ENCODE results near the gene ZNF578. TPM values are rescaled to one million over a fixed set of nuclear protein-coding genes. Genes with fewer than 3 reads are reported as not detected.

Gene ZNF578
- total and polyA plus RNA-seq, 2 donors (not counting 3 experiments of a cell fraction or from before 2014, with no cell fraction given), result 0.46 to 1.00 TPM

DNA sequence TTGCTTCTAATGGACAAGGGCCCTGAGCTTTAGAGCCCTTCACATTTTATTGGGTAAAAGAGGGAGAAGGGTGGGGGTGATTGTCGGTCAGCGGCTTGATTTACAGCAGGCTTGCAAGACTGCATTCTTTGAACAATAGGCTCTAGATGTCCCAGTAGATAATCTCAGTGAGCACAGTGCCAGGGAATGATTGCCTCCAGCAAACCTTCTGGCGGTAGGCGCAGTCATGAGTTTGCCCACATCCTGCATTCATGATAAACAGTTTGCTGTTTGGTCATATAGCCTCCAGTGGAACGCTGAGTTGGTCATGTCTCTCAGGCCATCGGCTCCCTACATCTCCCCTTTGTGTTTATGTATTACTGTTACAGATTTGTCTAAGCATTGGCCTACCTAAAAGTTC is 43.1 kb upstream of the ZNF578 start:
- TF ChIP-seq EZH2 (IDR thresholded peaks at IDR 0.05; ENCODE audit: borderline replicate concordance, low read depth, low read length, severe bottlenecking) (no peak), GATA2 (IDR thresholded peaks at IDR 0.05; ENCODE audit: insufficient read depth, insufficient read length, low read depth, low read length) (no peak)
- FAIRE-seq (no peak), DNase-seq (ENCODE audit: low read depth, low spot score) (no peak)
- Histone ChIP-seq H3K4me2 (ENCODE audit: insufficient read depth, low read length) (no peak overlapping the region), H3K9me1 (replicated peaks; ENCODE audit: control insufficient read depth, extremely low read depth, insufficient read depth, low read length) (no peaks in the 10 kb centered on the region), H3K4me1 (ENCODE audit: control insufficient read depth, extremely low read depth, insufficient read depth, low read length) (no peaks in the 10 kb centered on the region), H3K27me3 (ENCODE audit: control insufficient read depth in 2 of 2, insufficient read depth in 2 of 2, low read length in 2 of 2) (no peaks in the 10 kb centered on the region), H3K79me2 (ENCODE audit: control insufficient read depth, insufficient read depth, low read length) (no peaks in the 10 kb centered on the region), H3K9me3 (replicated peaks; ENCODE audit: control insufficient read depth, insufficient read depth, low read length) (no peaks in the 10 kb centered on the region), H3K36me3 (ENCODE audit: control insufficient read depth in 2 of 2, extremely low read depth in 1 of 2, insufficient read depth in 2 of 2, low read length in 2 of 2) (no peaks in the 10 kb centered on the region), H3K4me3 (replicated peaks in 1 of 3; ENCODE audit: insufficient read depth in 1 of 3, low read depth in 1 of 3, low read length in 3 of 3) (no peak overlapping the region), H2AFZ (ENCODE audit: low read depth, low read length) (no peak overlapping the region), H3K27ac (ENCODE audit: insufficient read depth, low read depth, low read length) (no peak overlapping the region), H3K9ac (replicated peaks; ENCODE audit: extremely low read depth, insufficient read depth, low read length) (no peak overlapping the region), H4K20me1 (replicated peaks; ENCODE audit: control insufficient read depth, extremely low read depth, insufficient read depth, low read length) (no peaks in the 10 kb centered on the region)
- BruUV-seq (replicated peaks), result no TSS peak
- dilution Hi-C loops (cut with MboI; ENCODE audit: extremely low pct_ligation_motif_present, low sequenced_read_pairs), result no loop called here
- ChIA-PET CTCF (no interaction called here), POLR2A (no interaction called here)
- intact Hi-C loops (cut with micrococcal nuclease), result no loop called here

DNA sequence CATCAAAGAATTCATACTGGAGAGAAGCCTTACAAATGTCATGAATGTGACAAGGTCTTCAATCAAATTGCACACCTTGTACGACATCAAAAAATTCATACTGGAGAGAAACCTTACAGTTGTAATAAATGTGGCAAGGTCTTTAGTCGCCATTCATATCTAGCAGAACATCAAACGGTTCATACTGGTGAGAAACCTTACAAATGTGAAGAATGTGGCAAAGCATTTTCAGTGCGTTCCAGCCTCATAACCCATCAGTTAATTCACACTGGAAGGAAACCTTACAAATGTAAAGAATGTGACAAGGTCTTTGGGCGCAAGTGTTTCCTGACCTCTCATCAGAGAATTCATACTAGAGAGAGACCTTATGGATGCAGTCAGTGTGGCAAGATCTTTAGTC is 37.6 kb upstream of the ZNF578 start:
- no peaks in the 10 kb centered on the region for H4K20me1 ChIP-seq (replicated peaks; ENCODE audit: control insufficient read depth, extremely low read depth, insufficient read depth, low read length)
- BruUV-seq (replicated peaks), result no TSS peak
- no peak overlapping the region for H3K9ac ChIP-seq (replicated peaks; ENCODE audit: extremely low read depth, insufficient read depth, low read length)
- no peak overlapping the region for H2AFZ ChIP-seq (ENCODE audit: low read depth, low read length)
- no peak for FAIRE-seq
- peaks cover 4% of the 10 kb centered on the region for H3K9me3 ChIP-seq (replicated peaks; ENCODE audit: control insufficient read depth, insufficient read depth, low read length)
- dilution Hi-C loops (cut with MboI; ENCODE audit: extremely low pct_ligation_motif_present, low sequenced_read_pairs), result no loop called here
- no peaks in the 10 kb centered on the region for H3K79me2 ChIP-seq (ENCODE audit: control insufficient read depth, insufficient read depth, low read length)
- H3K27me3 ChIP-seq (ENCODE audit: control insufficient read depth in 2 of 2, insufficient read depth in 2 of 2, low read length in 2 of 2), result no peaks in the 10 kb centered on the region
- TF ChIP-seq JUN (IDR thresholded peaks at IDR 0.05; ENCODE audit: borderline replicate concordance, insufficient read depth, insufficient read length, low read depth) (no peak), FOS (IDR thresholded peaks at IDR 0.05; ENCODE audit: borderline replicate concordance, insufficient read depth, low read length) (no peak), EZH2 (IDR thresholded peaks at IDR 0.05; ENCODE audit: borderline replicate concordance, low read depth, low read length, severe bottlenecking) (no peak), GATA2 (IDR thresholded peaks at IDR 0.05; ENCODE audit: insufficient read depth, insufficient read length, low read depth, low read length) (no peak), POLR2AphosphoS5 (IDR thresholded peaks at IDR 0.05; ENCODE audit: insufficient read depth, low read depth, low read length) (no peak), MYC (IDR thresholded peaks at IDR 0.05; ENCODE audit: low read depth, low read length) (no peak), POLR2A (IDR thresholded peaks at IDR 0.05; ENCODE audit: low read depth, low read length) (no peak)
- TF ChIP-seq, protein P1, sequence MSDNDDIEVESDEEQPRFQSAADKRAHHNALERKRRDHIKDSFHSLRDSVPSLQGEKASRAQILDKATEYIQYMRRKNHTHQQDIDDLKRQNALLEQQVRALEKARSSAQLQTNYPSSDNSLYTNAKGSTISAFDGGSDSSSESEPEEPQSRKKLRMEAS (IDR thresholded peaks at IDR 0.05; ENCODE audit: insufficient read depth, insufficient read length), result no peak
- TF ChIP-seq, protein P2, sequence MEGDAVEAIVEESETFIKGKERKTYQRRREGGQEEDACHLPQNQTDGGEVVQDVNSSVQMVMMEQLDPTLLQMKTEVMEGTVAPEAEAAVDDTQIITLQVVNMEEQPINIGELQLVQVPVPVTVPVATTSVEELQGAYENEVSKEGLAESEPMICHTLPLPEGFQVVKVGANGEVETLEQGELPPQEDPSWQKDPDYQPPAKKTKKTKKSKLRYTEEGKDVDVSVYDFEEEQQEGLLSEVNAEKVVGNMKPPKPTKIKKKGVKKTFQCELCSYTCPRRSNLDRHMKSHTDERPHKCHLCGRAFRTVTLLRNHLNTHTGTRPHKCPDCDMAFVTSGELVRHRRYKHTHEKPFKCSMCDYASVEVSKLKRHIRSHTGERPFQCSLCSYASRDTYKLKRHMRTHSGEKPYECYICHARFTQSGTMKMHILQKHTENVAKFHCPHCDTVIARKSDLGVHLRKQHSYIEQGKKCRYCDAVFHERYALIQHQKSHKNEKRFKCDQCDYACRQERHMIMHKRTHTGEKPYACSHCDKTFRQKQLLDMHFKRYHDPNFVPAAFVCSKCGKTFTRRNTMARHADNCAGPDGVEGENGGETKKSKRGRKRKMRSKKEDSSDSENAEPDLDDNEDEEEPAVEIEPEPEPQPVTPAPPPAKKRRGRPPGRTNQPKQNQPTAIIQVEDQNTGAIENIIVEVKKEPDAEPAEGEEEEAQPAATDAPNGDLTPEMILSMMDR (IDR thresholded peaks at IDR 0.05; ENCODE audit: extremely low read depth in 1 of 2, insufficient read depth in 1 of 2, low read depth in 1 of 2, low read length in 2 of 2), result no peak
- no peak for DNase-seq (ENCODE audit: low read depth, low spot score)
- H3K27ac ChIP-seq (ENCODE audit: insufficient read depth, low read depth, low read length), result no peak overlapping the region
- H3K4me1 ChIP-seq (ENCODE audit: control insufficient read depth, extremely low read depth, insufficient read depth, low read length), result no peaks in the 10 kb centered on the region
- no peaks in the 10 kb centered on the region for H3K9me1 ChIP-seq (replicated peaks; ENCODE audit: control insufficient read depth, extremely low read depth, insufficient read depth, low read length)
- POLR2A ChIA-PET, result no interaction called here
- CTCF ChIA-PET, result no interaction called here
- intact Hi-C loops (cut with micrococcal nuclease), result no loop called here
- H3K36me3 ChIP-seq (ENCODE audit: control insufficient read depth in 2 of 2, extremely low read depth in 1 of 2, insufficient read depth in 2 of 2, low read length in 2 of 2), result no peaks in the 10 kb centered on the region
- no peak overlapping the region for H3K4me2 ChIP-seq (ENCODE audit: insufficient read depth, low read length)
- no peak overlapping the region for H3K4me3 ChIP-seq (replicated peaks in 1 of 3; ENCODE audit: insufficient read depth in 1 of 3, low read depth in 1 of 3, low read length in 3 of 3)
